NCI-H82 (cell line): ENCODE results near the gene STRN4.
"Not testable (repeated sequence)": the region's sequence is repeated elsewhere in the genome, so short reads cannot be mapped to it uniquely, and the experiment has no call there.

Experiments
- DNase-seq: peaks from one replicate; lab custom pipeline; 2025; lab: John Stamatoyannopoulos, UW

STRN4 gene

GRCh38 chr19:46746281-46747057, at the start of gene STRN4:
Gene STRN4 (minus strand): TSS chr19:46746450. CDS start chr19:46746430, 20 bp downstream.
- DNase-seq, result peak; percentile 82

- DNase-seq, result no peak
Observed at GRCh38 chr19:46791944-46792343, 45.7 kb upstream of the STRN4 start.

GRCh38 chr19:46789371-46789770, 43.1 kb upstream of the STRN4 start:
- DNase-seq, result no peak

GRCh38 chr19:46788968-46789338, 42.7 kb upstream of the STRN4 start:
- no peak for DNase-seq

GRCh38 chr19:46788262-46788967, 42.2 kb upstream of the STRN4 start, which contains the start of gene SLC1A5:
Gene SLC1A5 (minus strand): TSS chr19:46788594. CDS start chr19:46787965, 629 bp downstream.
- peak; percentile 100 for DNase-seq

GRCh38 chr19:46787331-46788261, 41.3 kb upstream of the STRN4 start:
- peak; percentile 83 for DNase-seq

GRCh38 chr19:46787040-46787330, 40.7 kb upstream of the STRN4 start:
- DNase-seq, result no peak

GRCh38 chr19:46786236-46787039, 40.2 kb upstream of the STRN4 start:
- DNase-seq, result peak; percentile 80

- DNase-seq, result no peak
Observed at GRCh38 chr19:46785980-46786235, 39.7 kb upstream of the STRN4 start.

- peak; percentile 29 for DNase-seq
Observed at GRCh38 chr19:46785054-46785979, 39.1 kb upstream of the STRN4 start.

- peak; percentile 85 for DNase-seq
Observed at GRCh38 chr19:46784262-46785053, 38.2 kb upstream of the STRN4 start.

GRCh38 chr19:46783670-46784069, 37.4 kb upstream of the STRN4 start:
- peak; percentile 69 for DNase-seq

- DNase-seq, result no peak
Observed at GRCh38 chr19:46782355-46783019, 36.2 kb upstream of the STRN4 start.

- not testable (repeated sequence) for DNase-seq
Observed at GRCh38 chr19:46777956-46778645, 31.9 kb upstream of the STRN4 start.

- peak; percentile 76 for DNase-seq
Observed at GRCh38 chr19:46776927-46777911, 31.0 kb upstream of the STRN4 start.

GRCh38 chr19:46775642-46776258, 29.5 kb upstream of the STRN4 start:
- DNase-seq, result no peak

- no peak for DNase-seq
Observed at GRCh38 chr19:46773018-46773399, 26.8 kb upstream of the STRN4 start.
